Breast epithelium (tissue), 3 donors: Measurements from ENCODE around the gene KATNAL1.

ENCODE experiments used
- POLR2A ChIP-seq: fragments of 450-650 bp; IDR thresholded peaks from one replicate; pipeline ENCODE4 v1.6.1; 2016; ENCODE audit warnings: antibody characterized with exemption, mild to moderate bottlenecking, moderate library complexity
- POLR2AphosphoS5 ChIP-seq, 3 donors: sonication (generic); formaldehyde crosslinking; IDR thresholded peaks; one replicate each; pipeline ENCODE4 v1.6.1; 2017; ENCODE audit warnings: antibody characterized with exemption in 3 of 3
- TF ChIP-seq, protein P1 (sequence below), 3 donors: fragments of 450-650 bp; IDR thresholded peaks; one replicate each; pipeline ENCODE4 v1.5.1; 2016 to 2017; ENCODE audit warnings: antibody characterized with exemption in 3 of 3, mild to moderate bottlenecking in 3 of 3, moderate library complexity in 3 of 3

DNA sequence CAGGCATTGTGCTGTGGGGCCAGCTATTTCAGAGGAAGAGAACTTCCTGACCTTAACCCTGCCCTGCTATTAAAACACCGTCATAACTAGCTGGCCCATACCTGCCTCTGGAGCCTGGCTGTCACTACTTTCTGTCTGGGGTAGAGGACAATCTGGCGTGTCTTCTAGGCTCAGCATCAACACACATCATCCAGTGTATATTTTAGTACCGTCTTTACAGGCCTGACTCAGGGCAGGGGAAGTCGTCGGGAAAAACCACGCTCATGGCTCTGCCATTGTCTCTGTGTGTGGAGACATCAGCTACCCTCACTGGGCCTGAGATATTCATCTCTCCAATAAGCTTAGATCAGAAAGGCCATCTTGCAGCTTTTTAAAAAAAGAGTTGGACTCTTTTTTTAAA, 151.1 kb downstream of the KATNAL1 start:
- TF ChIP-seq, protein P1, sequence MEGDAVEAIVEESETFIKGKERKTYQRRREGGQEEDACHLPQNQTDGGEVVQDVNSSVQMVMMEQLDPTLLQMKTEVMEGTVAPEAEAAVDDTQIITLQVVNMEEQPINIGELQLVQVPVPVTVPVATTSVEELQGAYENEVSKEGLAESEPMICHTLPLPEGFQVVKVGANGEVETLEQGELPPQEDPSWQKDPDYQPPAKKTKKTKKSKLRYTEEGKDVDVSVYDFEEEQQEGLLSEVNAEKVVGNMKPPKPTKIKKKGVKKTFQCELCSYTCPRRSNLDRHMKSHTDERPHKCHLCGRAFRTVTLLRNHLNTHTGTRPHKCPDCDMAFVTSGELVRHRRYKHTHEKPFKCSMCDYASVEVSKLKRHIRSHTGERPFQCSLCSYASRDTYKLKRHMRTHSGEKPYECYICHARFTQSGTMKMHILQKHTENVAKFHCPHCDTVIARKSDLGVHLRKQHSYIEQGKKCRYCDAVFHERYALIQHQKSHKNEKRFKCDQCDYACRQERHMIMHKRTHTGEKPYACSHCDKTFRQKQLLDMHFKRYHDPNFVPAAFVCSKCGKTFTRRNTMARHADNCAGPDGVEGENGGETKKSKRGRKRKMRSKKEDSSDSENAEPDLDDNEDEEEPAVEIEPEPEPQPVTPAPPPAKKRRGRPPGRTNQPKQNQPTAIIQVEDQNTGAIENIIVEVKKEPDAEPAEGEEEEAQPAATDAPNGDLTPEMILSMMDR (IDR thresholded peaks at IDR 0.05), result no peak
- TF ChIP-seq POLR2A, result no peak
- no peak for TF ChIP-seq POLR2AphosphoS5 (IDR thresholded peaks at IDR 0.05)
